Kidney (tissue), 14 donors: ENCODE results near the gene TFDP1. TPM values are rescaled to one million over a fixed set of nuclear protein-coding genes. Genes with fewer than 3 reads are reported as not detected.
A peak's percentile ranks its signal among the peaks of the same experiment; 100 is the strongest.

Source experiments
- DNase-seq, 5 donors: peaks; one replicate each; pipeline ENCODE4 v3.0.0-alpha.2; 2013 to 2020
- FAIRE-seq: peaks from 2 replicates; lab custom pipeline; 2012; peaks lifted over from hg19 to GRCh38; lab: Jason Lieb, UNC
- H3K27ac ChIP-seq, 2 donors: one replicate each; pipeline ENCODE4 v1.7.0; 2013; ENCODE audit warnings: low read depth in 2 of 2, low read length in 2 of 2, inconsistent platforms in 1 of 2
- H3K27me3 ChIP-seq: one replicate; pipeline ENCODE4 v1.7.1; 2013; ENCODE audit warnings: low read length, inconsistent platforms; ENCODE audit not compliant: control insufficient read depth, insufficient read depth
- H3K36me3 ChIP-seq, 3 donors: one replicate each; pipeline versions ENCODE4 v1.7.0 to v1.7.1; 2013; ENCODE audit warnings: low read length in 3 of 3, control low read depth in 1 of 3, inconsistent platforms in 1 of 3; ENCODE audit not compliant: insufficient read depth in 3 of 3, control insufficient read depth in 2 of 3
- H3K4me1 ChIP-seq, 3 donors: one replicate each; pipeline versions ENCODE4 v1.7.0 to v1.7.1; 2013; ENCODE audit warnings: low read length in 3 of 3, inconsistent platforms in 1 of 3, low read depth in 1 of 3; ENCODE audit not compliant: control insufficient read depth in 2 of 3, insufficient read depth in 2 of 3
- H3K4me3 ChIP-seq, 3 donors: one replicate each; pipeline versions ENCODE4 v1.7.0 to v1.8.1; 2013; ENCODE audit warnings: low read length in 3 of 3, control low read depth in 1 of 3, inconsistent platforms in 1 of 3
- H3K9ac ChIP-seq, 3 donors: one replicate each; pipeline versions ENCODE4 v1.7.0 to v1.7.1; 2013; ENCODE audit warnings: low read length in 3 of 3, control low read depth in 1 of 3, inconsistent platforms in 1 of 3
- H3K9me3 ChIP-seq, 3 donors: one replicate each; pipeline versions ENCODE4 v1.7.0 to v1.7.1; 2013; ENCODE audit warnings: low read length in 3 of 3, control low read depth in 1 of 3, inconsistent platforms in 1 of 3; ENCODE audit not compliant: control insufficient read depth in 2 of 3, insufficient read depth in 1 of 3
- intact Hi-C: fragments of 100-400 bp; cut with DNase I; formaldehyde crosslinking; loops from one replicate; pipeline ENCODE4 v1.11.1; 2022
- polyA plus RNA-seq: library from polyadenylated mRNA; stranded (reverse); fragments of 350-450 nt; fragmentation: Illumina TruSeq; extraction: RNeasy Lipid Tissue Mini Kit (QIAGEN cat#74804); gene quantifications from one replicate; pipeline ENCODE4 v1.2.3, GENCODE V29; 2014; ENCODE audit warnings: low read depth, low replicate concordance; ENCODE audit not compliant: insufficient read depth
- total RNA-seq: library from RNA; stranded (reverse); fragmentation: NEBNext Ultra II Directional; extraction: Animal tissue kit (Norgen Biotek cat#: 25700); gene quantifications from one replicate; pipeline ENCODE4 v1.2.1, GENCODE V29; 2021
- TF ChIP-seq, protein P1 (sequence below): IDR thresholded peaks from 3 replicates; pipeline ENCODE4 v1.5.1; 2012; ENCODE audit warnings: mild to moderate bottlenecking, moderate library complexity, borderline replicate concordance; ENCODE audit not compliant: insufficient read depth; ENCODE audit errors: extremely low read depth
- donor health status: control.
- donor health status: control.
- donor health status: control.
- donor health status: control.
- donor health status: control.
- donor health status: DM: yes; HTN: yes; CAD: no.
- donor health status: Normal renal cell carcinoma (clear cell type).

The TFDP1 gene
- total and polyA plus RNA-seq, 2 donors from 2014 or later, result 33.8 to 46.9 TPM

DNA sequence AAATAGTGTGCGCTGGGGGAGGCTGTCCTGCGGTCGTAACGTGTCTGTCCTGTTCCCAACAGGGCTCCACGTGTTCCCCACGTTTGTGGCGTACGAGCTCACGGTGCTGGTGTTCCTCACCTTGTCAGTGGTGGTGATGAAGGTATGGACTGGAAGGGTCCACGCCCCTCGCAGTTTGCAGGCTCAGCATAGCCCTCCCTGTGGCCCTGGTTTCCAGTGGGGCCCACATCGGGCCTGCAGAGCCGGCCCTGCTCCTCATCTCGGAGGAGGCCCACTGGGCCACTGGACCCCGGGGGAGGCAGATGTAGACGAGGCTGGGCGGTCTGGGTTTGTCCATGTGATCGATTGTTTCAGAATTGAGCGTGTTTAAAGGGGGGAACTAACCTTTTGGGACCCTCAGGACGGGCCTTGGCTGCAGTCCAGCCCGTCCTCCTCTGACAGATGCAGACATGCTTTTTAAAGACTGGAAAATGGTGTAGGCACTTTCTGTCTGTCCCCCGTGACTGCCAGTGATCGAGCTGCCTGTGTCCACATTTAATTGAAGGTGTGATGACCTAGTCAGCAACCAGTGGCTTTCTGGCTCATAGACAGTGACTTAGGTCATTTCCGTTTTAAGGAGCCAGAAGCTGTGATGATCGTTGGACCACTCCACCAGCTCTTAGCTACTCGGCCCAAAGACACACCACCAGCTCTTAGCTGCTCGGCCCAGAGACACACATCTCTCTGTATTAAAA is 37.1 kb upstream of the TFDP1 start:
- TF ChIP-seq, protein P1, sequence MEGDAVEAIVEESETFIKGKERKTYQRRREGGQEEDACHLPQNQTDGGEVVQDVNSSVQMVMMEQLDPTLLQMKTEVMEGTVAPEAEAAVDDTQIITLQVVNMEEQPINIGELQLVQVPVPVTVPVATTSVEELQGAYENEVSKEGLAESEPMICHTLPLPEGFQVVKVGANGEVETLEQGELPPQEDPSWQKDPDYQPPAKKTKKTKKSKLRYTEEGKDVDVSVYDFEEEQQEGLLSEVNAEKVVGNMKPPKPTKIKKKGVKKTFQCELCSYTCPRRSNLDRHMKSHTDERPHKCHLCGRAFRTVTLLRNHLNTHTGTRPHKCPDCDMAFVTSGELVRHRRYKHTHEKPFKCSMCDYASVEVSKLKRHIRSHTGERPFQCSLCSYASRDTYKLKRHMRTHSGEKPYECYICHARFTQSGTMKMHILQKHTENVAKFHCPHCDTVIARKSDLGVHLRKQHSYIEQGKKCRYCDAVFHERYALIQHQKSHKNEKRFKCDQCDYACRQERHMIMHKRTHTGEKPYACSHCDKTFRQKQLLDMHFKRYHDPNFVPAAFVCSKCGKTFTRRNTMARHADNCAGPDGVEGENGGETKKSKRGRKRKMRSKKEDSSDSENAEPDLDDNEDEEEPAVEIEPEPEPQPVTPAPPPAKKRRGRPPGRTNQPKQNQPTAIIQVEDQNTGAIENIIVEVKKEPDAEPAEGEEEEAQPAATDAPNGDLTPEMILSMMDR, result no peak
- intact Hi-C loops, result no loop called here
- Histone ChIP-seq H3K27ac (no peak overlapping the region), H3K36me3 (peaks cover 2 to 10% (median 10%) of the 10 kb centered on the region in 3 donors), H3K27me3 (no peaks in the 10 kb centered on the region), H3K9me3 (no peaks in the 10 kb centered on the region), H3K4me3 (no peak overlapping the region), H3K4me1 (peaks cover 0 to 36% (median 29%) of the 10 kb centered on the region in 3 donors), H3K9ac (no peak overlapping the region)
- no peak for FAIRE-seq
- peak in 1 of 5 donors; percentile 46 for DNase-seq

DNA sequence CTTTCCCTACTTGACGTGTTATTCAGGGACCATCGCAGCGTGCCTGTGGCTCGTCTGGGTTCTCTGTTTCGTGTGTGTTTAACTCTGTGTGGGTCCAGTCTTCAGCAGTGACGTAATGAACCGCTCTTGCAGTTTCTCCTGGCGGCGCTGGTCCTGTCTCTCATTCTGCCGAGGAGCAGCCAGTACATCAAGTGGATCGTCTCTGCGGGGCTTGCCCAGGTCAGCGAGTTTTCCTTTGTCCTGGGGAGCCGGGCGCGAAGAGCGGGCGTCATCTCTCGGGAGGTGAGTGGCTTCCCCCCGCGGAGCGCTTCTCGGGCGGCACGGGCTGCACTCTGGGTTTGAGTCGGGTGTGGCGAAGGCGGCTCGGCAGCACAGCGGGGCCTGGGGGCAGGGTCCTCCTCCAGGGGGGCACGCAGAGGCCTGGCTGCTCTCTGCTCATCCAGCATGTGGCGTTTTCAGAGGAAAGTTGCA is 36.3 kb upstream of the TFDP1 start:
- intact Hi-C loops, result no loop called here
- no peak for FAIRE-seq
- no peak overlapping the region for H3K4me3 ChIP-seq
- no peaks in the 10 kb centered on the region for H3K27me3 ChIP-seq
- H3K36me3 ChIP-seq, result peaks cover 2 to 10% (median 10%) of the 10 kb centered on the region in 3 donors
- peak in 4 of 5 donors; percentile 44 to 71 (median 58) for DNase-seq
- TF ChIP-seq, protein P1, result no peak
- H3K9ac ChIP-seq, result no peak overlapping the region
- H3K4me1 ChIP-seq, result peaks cover 0 to 36% (median 29%) of the 10 kb centered on the region in 3 donors
- no peaks in the 10 kb centered on the region for H3K9me3 ChIP-seq
- no peak overlapping the region for H3K27ac ChIP-seq

DNA sequence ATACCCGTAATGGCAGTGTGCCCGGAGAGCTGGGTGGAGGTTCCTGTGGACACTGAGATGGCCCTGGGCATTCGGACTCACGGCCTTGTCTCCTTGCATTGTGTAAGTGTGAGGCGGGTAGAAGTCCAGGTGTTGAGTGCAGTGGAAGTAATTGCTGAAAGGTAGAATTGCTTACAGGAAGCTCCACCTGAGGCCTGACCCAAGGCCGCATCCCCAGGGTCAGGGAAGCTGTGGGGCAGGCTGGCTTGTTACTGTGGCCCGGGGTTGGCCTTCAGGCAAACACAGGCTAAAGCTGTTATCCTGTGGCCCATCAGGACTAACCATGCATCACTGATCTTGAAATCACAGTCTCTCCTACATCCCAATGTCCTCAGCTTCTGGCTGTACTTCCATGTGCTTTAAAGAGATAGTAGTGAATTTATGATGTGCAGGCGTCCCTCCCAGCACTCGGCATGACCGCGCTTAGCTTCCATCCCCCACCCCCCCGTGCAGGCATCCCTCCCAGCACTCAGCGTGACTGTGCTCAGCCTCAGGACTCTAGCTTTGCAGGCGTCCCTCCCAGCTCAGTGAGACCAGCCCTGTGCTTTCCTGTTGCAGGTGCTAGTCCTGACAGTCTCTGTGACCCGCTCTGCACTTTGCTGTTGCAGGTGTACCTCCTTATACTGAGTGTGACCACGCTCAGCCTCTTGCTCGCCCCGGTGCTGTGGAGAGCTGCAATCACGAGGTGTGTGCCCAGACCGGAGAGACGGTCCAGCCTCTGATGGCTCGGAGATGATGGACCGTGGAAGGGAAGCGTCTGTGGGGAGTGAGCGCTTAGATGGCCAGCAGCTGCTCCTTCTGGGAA is 35.6 kb upstream of the TFDP1 start:
- no peak overlapping the region for H3K27ac ChIP-seq
- no peak overlapping the region for H3K9ac ChIP-seq
- DNase-seq, result peak; percentile 62 to 74 (median 66)
- TF ChIP-seq, protein P1, result no peak
- peaks cover 0 to 35% (median 29%) of the 10 kb centered on the region in 3 donors for H3K4me1 ChIP-seq
- H3K9me3 ChIP-seq, result no peaks in the 10 kb centered on the region
- H3K27me3 ChIP-seq, result no peaks in the 10 kb centered on the region
- no peak for FAIRE-seq
- H3K4me3 ChIP-seq, result no peak overlapping the region
- peaks cover 2 to 10% (median 10%) of the 10 kb centered on the region in 3 donors for H3K36me3 ChIP-seq
- intact Hi-C loops, result no loop called here
